ENCODE results near the gene MAPK8IP3.

Gene MAPK8IP3

GRCh38 chr16:1741553-1742165, 35.7 kb downstream of the MAPK8IP3 start:
- no peak for DNase-seq (ENCODE audit: low read depth)

- no peak for DNase-seq (ENCODE audit: low read depth)
These were observed 37.7 kb downstream of the MAPK8IP3 start for GRCh38 chr16:1743376-1744337.

- no peak for DNase-seq (ENCODE audit: low read depth)
These were observed 38.4 kb downstream of the MAPK8IP3 start for GRCh38 chr16:1744338-1744840.

GRCh38 chr16:1745181-1745899, 39.3 kb downstream of the MAPK8IP3 start:
- no peak for DNase-seq (ENCODE audit: low read depth)

- DNase-seq (ENCODE audit: low read depth), result no peak
These were observed 40.1 kb downstream of the MAPK8IP3 start for GRCh38 chr16:1745900-1746692.

- DNase-seq (ENCODE audit: low read depth), result no peak
These were observed 40.7 kb downstream of the MAPK8IP3 start for GRCh38 chr16:1746693-1747195.

- no peak for DNase-seq (ENCODE audit: low read depth)
These were observed 41.9 kb downstream of the MAPK8IP3 start for GRCh38 chr16:1747934-1748333.

- DNase-seq (ENCODE audit: low read depth), result no peak
These were observed 43.4 kb downstream of the MAPK8IP3 start for GRCh38 chr16:1749152-1750117.

GRCh38 chr16:1751946-1752345, 46.0 kb downstream of the MAPK8IP3 start:
- DNase-seq (ENCODE audit: low read depth), result no peak

- DNase-seq (ENCODE audit: low read depth), result no peak
These were observed 46.9 kb downstream of the MAPK8IP3 start for GRCh38 chr16:1752853-1753252.

- no peak for DNase-seq (ENCODE audit: low read depth)
These were observed 48.2 kb downstream of the MAPK8IP3 start for GRCh38 chr16:1754204-1754603.

- DNase-seq (ENCODE audit: low read depth), result no peak
These were observed 51.9 kb downstream of the MAPK8IP3 start for GRCh38 chr16:1757714-1758461.

GRCh38 chr16:1758923-1759322, 52.9 kb downstream of the MAPK8IP3 start:
- DNase-seq (ENCODE audit: low read depth), result no peak

- no peak for DNase-seq (ENCODE audit: low read depth)
These were observed 53.5 kb downstream of the MAPK8IP3 start for GRCh38 chr16:1759511-1759910.

GRCh38 chr16:1760911-1761310, 54.9 kb downstream of the MAPK8IP3 start:
- DNase-seq (ENCODE audit: low read depth), result no peak

GRCh38 chr16:1761751-1762150, 55.8 kb downstream of the MAPK8IP3 start:
- DNase-seq (ENCODE audit: low read depth), result no peak

GRCh38 chr16:1762196-1762878, 56.3 kb downstream of the MAPK8IP3 start:
- DNase-seq (ENCODE audit: low read depth), result no peak

GRCh38 chr16:1762879-1763520, 57.0 kb downstream of the MAPK8IP3 start:
- no peak for DNase-seq (ENCODE audit: low read depth)
